ENCODE measurements around the gene EIF3K.
"Not testable (repeated sequence)": the region's sequence is repeated elsewhere in the genome, so short reads cannot be mapped to it uniquely, and the experiment has no call there.

Gene EIF3K

DNA sequence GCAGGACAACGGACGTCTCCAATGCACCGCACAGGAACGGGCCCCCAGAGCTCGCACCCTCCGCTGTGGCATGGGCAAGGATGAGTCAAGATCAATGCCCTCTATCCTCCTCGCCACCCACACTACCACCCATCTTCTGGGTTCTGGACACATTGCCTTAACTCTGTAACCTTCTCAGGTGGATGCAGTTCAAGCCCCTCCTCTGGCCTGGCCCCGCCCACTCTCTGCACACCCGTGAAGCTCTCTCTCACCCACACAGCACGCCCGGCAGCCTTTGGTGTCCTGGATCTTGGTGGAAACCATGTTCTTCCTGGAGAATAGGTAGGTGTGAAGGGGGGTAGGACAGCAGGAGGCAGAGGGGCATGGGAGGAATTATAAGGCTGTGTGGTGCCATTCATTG, 21.9 kb upstream of the EIF3K start:
- POLR2A ChIA-PET (ENCODE audit: low non-redundant PET): no interaction called here
- CTCF ChIA-PET: interaction anchor here (0.6 kb wide), 1 partner anchor 307 kb away, joined by 3 read pairs; no protein-coding TSS in a partner anchor
- DNase-seq (ENCODE audit: low spot score): no peak
- TF ChIP-seq, protein P1, sequence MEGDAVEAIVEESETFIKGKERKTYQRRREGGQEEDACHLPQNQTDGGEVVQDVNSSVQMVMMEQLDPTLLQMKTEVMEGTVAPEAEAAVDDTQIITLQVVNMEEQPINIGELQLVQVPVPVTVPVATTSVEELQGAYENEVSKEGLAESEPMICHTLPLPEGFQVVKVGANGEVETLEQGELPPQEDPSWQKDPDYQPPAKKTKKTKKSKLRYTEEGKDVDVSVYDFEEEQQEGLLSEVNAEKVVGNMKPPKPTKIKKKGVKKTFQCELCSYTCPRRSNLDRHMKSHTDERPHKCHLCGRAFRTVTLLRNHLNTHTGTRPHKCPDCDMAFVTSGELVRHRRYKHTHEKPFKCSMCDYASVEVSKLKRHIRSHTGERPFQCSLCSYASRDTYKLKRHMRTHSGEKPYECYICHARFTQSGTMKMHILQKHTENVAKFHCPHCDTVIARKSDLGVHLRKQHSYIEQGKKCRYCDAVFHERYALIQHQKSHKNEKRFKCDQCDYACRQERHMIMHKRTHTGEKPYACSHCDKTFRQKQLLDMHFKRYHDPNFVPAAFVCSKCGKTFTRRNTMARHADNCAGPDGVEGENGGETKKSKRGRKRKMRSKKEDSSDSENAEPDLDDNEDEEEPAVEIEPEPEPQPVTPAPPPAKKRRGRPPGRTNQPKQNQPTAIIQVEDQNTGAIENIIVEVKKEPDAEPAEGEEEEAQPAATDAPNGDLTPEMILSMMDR (conservative IDR thresholded peaks at IDR 0.05; ENCODE audit: low read depth): no peak
- no peak overlapping the region for H3K27ac ChIP-seq

GRCh38 chr19:38599722-38600121, 19.3 kb upstream of the EIF3K start:
- TF ChIP-seq, protein P1 (conservative IDR thresholded peaks at IDR 0.05; ENCODE audit: low read depth): no peak
- ChIA-PET POLR2A (ENCODE audit: low non-redundant PET) (no interaction called here), CTCF (interaction anchor here (0.6 kb wide), 2 partner anchors 21 to 318 kb away, joined by 3 to 4 read pairs; no protein-coding TSS in a partner anchor)
- no peak overlapping the region for H3K27ac ChIP-seq
- no peak for DNase-seq (ENCODE audit: low spot score)

DNA sequence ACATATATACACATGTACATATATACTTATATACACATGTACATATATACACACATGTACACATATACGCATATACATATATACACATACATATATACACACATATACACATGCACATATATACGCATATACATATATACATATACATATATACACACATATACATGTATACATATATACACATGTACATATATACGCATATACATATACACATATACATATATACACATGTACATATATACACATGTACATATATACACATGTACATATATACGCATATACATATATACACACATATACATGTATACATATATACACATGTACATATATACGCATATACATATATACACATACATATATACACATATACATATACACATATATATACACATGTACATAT, 16.1 kb upstream of the EIF3K start:
- DNase-seq (ENCODE audit: low spot score); POLR2A ChIA-PET (ENCODE audit: low non-redundant PET); CTCF ChIA-PET; H3K27ac ChIP-seq: not testable (repeated sequence)

DNA sequence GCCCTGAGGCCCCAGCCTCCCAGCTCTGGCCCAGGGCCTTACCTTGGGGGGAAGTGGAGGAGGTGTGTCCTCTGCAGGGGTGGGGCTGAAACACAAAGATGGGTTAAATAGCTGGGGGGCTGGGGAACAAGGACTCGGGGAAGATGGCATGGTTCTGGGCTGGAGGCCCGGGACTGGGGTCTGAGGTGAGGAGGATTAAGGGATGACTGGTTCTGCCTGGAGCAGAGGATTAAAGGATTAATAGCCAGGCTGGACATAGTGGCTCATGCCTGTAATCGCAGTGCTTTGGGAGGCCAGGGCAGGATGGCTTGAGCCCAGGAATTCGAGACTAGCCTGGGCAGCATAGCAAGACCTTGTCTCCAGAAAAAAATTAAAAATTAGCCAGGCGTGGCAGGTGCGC, 12.9 kb upstream of the EIF3K start:
- CTCF ChIA-PET: interaction anchor here (0.7 kb wide), 1 partner anchor 619 kb away, joined by 4 read pairs; no protein-coding TSS in a partner anchor
- POLR2A ChIA-PET (ENCODE audit: low non-redundant PET): no interaction called here

DNA sequence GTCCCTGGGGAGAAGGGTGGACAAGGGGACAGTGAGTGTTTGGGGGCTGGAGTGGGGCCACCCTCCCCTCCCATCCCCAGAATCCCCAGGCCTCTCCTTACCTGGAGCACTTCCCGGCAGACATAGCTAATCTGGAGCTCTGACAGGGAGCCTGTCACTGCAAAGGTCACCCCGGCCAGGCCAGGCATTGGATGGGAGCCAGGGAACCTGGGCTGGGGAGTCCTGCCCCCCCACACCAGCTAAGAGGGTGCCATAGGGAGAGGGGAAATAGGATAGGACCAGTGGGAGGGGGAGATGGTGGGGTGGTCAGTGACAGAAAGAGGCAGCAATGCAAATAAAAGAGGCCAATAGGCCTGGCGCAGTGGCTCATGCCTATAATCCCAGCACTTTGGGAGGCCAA, 4.7 kb upstream of the EIF3K start:
- H3K27ac ChIP-seq: no peak overlapping the region
- ChIA-PET CTCF (interaction anchor here (0.6 kb wide), 1 partner anchor 20 kb away, joined by 3 read pairs; no protein-coding TSS in a partner anchor), POLR2A (ENCODE audit: low non-redundant PET) (no interaction called here)
- TF ChIP-seq, protein P1 (conservative IDR thresholded peaks at IDR 0.05; ENCODE audit: low read depth): no peak
- DNase-seq (ENCODE audit: low spot score): no peak

More for the DNA sequence above, 12.9 kb upstream of the EIF3K start:
- DNase-seq (ENCODE audit: low spot score): no peak
- TF ChIP-seq, protein P1 (conservative IDR thresholded peaks at IDR 0.05; ENCODE audit: low read depth): no peak
- no peak overlapping the region for H3K27ac ChIP-seq

GRCh38 chr19:38615007-38615581, 3.9 kb upstream of the EIF3K start:
- CTCF ChIA-PET: interaction anchor here (0.6 to 0.7 kb wide), 2 partner anchors 20 to 336 kb away, joined by 3 to 4 read pairs; no protein-coding TSS in a partner anchor
- H3K27ac ChIP-seq: no peak overlapping the region
- TF ChIP-seq, protein P1 (conservative IDR thresholded peaks at IDR 0.05; ENCODE audit: low read depth): no peak
- no peak for DNase-seq (ENCODE audit: low spot score)
- POLR2A ChIA-PET (ENCODE audit: low non-redundant PET): no interaction called here

DNA sequence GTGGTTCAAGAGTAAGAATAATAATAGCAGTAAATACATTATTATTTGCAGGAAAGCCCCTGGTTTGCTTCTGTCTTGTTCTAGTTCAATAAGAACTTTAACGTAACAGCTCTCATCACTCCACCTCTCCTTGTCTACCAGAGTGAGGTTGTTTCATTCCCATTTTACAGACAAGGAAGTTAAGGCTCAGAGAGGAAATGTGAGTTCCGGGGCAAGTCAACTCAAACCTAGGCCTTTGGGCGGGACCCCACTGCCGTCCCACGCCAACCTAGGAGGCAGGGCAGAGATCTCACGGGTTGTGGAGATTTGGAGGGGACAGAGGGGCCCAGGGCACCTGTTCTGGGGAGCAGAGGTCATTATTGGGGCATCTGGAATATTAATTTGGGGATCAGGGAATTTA, 2.7 kb upstream of the EIF3K start:
- POLR2A ChIA-PET (ENCODE audit: low non-redundant PET): interaction anchor here (1.0 kb wide), 1 partner anchor 67 kb away, joined by 5 read pairs; no protein-coding TSS in a partner anchor
- no peak overlapping the region for H3K27ac ChIP-seq
- TF ChIP-seq, protein P1 (conservative IDR thresholded peaks at IDR 0.05; ENCODE audit: low read depth): no peak
- DNase-seq (ENCODE audit: low spot score): no peak
- CTCF ChIA-PET: no interaction called here

All from RWPE1 (cell line).